Islet precursor cell (in vitro differentiated cells): Measurements from ENCODE around the gene SH3GL1.

Source experiments
- DNase-seq: peaks from one replicate; pipeline ENCODE4 v3.0.0-alpha.2; 2018

Gene SH3GL1

GRCh38 chr19:4431808-4432674, 31.7 kb upstream of the SH3GL1 start:
- no peak for DNase-seq

DNA sequence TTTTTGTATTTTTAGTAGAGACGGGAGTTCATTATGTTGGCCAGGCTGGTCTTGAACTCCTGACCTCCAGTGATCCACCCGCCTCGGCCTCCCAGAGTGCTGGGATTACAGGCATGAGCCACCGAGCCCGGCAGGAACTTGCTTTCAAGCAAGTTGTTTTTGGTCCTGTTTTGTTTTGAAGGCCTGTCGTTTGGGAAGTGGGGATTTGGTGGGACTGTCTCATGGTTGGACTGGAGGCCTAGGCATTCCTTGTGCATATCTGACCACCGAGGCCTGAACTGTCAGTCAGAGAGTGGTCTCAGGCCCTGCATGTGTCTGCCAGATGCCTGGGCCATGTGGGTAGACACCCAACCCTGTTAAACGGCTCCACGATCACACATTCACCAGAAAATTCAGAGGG, 30.9 kb upstream of the SH3GL1 start:
- no peak for DNase-seq

DNA sequence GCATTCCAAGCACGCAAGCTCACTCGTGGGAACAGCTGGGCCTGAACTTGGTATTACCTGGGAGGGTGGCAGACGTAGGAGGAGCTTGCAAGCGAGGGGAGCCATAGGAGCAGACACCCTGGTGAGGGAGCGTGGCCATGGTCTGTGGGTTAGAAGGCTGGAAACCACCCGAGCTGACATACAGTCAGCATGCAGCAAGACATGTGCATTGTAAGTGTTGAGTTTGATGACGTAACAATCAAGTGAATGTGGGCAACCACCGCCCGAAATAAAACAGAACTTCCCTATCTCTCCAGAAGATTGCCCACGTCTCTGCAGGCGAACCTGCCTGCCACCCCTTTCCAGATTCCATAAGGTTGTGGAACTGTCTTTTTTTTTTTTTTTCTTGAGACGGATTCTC, 30.4 kb upstream of the SH3GL1 start:
- DNase-seq: no peak

DNA sequence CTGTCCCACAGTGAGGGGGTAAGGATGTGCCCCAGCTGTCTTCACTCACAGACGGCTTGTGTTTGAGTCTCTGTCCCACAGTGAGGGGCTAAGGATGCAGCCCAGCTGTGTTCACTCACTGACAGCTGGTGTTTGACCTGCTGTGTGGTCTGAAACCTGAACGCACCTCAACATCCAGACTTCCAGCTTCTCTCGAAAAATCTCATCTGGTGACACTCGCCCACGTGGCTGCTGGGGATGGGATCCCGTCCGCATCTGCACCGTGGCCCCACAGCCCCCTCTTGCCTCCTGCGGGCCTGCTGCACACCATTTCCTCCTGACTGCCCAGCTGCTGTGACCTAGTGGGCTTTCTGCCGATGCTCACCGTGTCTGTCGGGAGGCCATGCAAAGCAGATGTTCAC, 29.4 kb upstream of the SH3GL1 start:
- no peak for DNase-seq

GRCh38 chr19:4429256-4429655, 28.9 kb upstream of the SH3GL1 start:
- DNase-seq: no peak

DNA sequence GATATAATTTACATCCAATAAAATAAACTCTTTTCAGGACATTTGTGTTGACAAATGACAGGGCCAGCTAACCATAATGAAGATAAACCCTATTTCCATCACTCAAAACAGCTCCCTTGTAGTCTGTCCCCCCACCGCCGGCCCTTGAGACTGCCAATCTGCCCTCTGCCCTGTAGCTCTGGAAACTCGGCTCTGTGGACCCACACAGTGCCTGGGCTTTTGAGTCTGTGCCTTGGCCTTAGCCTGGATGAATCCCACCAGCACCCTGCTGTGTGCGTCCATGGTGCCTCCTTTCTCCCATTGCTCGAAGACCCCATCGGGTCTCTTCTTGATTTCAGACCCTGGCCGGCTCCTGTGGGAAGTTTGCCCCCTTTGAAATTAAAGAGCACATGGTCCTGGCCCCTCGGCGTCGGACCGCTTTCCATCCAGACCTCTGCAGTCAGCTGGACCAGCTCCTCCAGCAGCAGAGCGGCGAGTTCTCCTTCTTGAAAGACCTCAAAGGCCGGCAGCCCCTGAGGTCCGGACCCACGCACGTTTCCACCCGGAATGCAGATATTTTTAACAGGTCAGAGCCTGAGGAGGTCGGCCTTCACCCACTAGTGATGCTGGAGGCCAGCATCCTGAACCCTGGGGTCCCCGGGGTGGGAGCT, 28.1 kb upstream of the SH3GL1 start:
- DNase-seq: no peak

GRCh38 chr19:4425537-4425936, 25.2 kb upstream of the SH3GL1 start:
- no peak for DNase-seq

DNA sequence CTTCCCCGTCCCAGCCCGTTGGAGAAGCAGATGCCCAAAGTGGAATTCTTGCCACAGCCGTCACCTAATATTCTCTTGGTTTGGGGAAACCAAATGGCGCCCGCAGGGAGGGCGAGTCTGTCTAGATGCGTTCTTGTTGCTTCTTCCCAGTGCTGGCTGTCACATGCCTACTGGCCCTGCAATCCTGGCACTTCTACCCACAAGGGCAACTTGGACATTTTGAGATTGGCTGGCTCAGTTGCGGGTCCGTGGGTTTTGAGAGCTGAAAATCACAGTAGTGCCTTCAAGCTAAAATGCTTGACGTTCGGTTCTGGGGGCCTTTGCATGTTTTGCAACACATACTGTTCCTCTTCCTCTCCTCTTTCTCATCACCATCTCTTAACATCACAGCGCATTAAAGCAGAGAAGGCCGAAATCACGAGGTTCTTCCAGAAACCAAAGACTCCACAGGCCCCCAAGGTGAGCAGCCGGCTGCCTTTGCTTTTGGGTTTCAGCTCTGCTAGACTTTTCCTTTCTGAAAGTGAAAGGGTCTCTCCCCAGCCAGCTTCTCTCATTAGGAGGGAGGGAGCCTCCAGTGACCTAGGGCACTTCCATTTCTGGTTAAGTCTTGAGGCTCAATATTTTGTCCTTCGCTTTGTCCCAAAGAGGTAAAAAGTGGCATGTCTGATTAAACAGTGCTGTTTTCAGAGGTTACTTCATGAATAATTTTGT, 23.2 kb upstream of the SH3GL1 start:
- DNase-seq: no peak

DNA sequence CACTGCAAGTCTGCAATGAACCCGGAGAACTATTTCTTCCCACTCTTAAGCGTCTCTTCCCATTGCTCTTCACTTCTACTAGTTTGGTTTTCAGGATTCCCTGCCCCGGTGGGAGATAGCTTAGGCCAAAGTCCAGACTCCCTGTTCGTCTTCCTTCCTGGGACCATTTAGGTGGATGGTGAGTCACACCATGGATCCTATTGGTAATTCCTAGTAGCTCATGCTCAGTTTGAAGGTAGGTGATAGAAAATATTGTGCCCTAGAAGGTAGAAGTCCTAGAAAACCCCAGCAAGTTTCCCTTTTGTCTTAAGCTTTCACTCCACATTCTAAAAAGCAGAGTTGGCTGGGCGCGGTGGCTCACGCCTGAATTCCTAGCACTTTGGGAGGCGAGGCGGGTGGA, 15.9 kb upstream of the SH3GL1 start:
- no peak for DNase-seq

- DNase-seq: no peak
Measured at GRCh38 chr19:4415352-4415751, 15.0 kb upstream of the SH3GL1 start.

GRCh38 chr19:4414800-4415321, 14.5 kb upstream of the SH3GL1 start:
- no peak for DNase-seq

- DNase-seq: no peak
Measured at GRCh38 chr19:4414144-4414799, 13.9 kb upstream of the SH3GL1 start.

GRCh38 chr19:4413588-4413987, 13.2 kb upstream of the SH3GL1 start:
- DNase-seq: no peak

DNA sequence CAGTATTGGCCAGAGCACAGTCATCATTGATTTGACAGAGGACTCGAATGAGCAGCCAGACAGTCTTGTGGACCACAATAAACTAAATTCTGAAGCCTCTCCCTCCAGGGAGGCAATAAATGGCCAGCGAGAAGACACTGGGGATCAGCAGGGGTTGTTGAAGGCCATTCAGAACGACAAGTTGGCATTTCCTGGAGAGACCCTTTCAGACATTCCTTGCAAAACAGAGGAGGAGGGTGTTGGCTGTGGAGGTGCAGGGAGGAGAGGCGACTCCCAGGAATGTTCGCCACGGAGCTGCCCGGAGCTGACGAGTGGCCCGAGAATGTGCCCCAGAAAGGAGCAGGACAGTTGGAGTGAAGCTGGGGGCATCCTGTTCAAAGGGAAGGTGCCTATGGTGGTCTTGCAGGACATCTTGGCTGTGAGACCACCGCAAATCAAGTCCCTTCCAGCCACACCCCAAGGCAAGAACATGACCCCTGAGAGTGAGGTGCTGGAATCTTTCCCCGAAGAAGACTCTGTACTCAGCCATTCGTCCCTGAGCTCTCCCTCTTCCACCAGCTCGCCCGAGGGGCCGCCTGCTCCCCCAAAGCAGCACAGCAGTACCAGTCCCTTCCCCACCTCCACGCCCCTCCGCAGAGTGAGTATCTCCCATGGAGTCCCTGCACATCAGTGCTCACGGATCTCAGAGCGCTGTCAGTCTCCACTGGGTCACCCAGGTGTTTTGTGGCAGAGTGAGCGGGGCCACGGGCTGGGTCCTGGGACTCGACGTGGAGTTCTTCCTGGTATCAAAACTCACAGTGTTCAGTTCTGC, 9.0 kb upstream of the SH3GL1 start:
- no peak for DNase-seq

DNA sequence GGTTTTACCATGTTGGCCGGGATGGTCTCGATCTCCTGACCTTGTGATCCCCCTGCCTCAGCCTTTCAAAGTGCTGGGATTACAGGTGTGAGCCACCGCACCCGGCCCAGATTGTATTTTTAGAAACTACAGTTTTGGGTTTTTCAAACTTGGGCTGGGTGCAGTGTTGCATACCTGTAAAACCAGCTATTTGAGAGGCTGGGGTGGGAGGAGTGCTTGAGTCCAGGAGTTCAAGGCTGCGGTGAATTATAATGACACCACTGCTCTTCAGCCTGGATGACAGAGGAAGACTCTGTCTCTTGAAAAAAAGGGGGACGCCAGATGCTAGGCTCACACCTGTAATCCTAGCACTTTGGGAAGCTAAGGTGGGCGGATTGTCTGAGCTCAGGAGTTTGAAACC, 6.3 kb upstream of the SH3GL1 start:
- no peak for DNase-seq

DNA sequence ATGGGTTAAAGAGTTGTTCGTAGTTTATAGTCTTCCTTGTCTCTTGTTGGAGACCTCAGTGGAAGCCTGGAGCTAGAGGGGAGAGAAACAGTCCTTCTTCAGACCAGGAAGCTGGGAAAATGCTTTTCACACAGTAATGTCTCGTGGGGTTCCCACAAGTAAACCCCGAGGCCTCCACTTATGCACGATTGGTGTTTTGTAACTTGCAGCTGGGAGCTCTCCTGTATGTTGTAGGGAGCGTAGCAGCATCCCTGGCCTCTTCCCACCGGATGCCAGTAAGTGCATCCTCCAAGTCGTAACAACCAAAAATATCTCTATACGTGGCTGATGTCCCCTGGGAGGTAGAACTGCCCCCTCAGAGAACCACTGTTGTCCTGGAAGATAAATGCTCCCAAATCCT, 5.6 kb upstream of the SH3GL1 start:
- DNase-seq: no peak

DNA sequence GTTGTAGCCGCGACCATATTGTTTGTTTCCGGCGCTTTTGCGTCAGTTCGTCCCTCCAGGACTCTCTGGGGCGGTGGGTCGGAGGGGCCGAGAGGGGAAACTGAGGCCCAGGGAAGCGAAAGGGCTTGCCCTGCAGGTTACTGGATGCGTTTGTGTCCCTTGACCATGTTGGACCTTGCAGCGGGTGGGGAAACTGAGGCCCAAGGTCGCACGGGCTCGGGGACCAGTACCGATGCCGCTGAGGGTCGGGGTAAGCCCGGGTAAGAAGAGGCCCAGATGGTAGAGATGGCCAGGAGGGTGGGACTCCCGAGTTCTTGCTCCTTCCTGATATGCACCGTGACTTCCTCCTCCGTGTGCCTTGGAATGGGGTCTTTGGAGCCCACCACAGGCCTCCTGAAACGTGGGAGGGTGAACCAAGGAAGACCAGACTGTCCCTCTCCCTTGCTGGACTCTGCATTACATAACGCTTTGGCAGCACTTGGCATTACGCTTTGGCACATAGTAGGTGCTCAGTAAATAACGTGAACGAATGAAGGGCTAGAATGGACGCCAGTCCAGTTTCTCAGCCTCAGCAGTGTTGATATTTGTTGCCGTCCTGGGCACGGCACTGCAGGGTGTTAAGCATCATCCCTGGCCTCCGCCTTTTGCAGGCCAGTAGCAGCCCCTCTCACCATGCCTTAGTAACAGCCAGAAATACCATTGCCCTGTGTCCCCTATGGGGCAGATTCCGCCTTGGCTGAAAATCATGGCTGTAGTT, 2.8 kb upstream of the SH3GL1 start:
- DNase-seq: no peak

- DNase-seq: peak; percentile 100
Measured at GRCh38 chr19:4402171-4403004, 2.0 kb upstream of the SH3GL1 start, which contains the start of gene CHAF1A. CHAF1A (plus strand) TSS chr19:4402640; CDS start chr19:4402763, 123 bp downstream.

GRCh38 chr19:4401769-4402170, 1.4 kb upstream of the SH3GL1 start:
- no peak for DNase-seq

- DNase-seq: peak; percentile 65
Measured at GRCh38 chr19:4399812-4400134, 574 bp downstream of the SH3GL1 start.
